NCI-H82 (cell line): Measurements from ENCODE around the gene RAB3A.

Experiments
- DNase-seq: peaks from one replicate; lab custom pipeline; 2025; lab: John Stamatoyannopoulos, UW

RAB3A gene

GRCh38 chr19:18203863-18204393 lies at the start of gene RAB3A:
Gene RAB3A (minus strand): TSS chr19:18204042. CDS start chr19:18202740, 1,302 bp downstream.
- DNase-seq: peak; percentile 100

GRCh38 chr19:18253130-18253529 lies 49.3 kb upstream of the RAB3A start:
- DNase-seq: no peak

- no peak for DNase-seq
These were observed 48.5 kb upstream of the RAB3A start for GRCh38 chr19:18252370-18252717.

GRCh38 chr19:18251587-18252369 lies 47.9 kb upstream of the RAB3A start:
- DNase-seq: peak; percentile 92

GRCh38 chr19:18249834-18250233 lies 46.0 kb upstream of the RAB3A start:
- DNase-seq: no peak

GRCh38 chr19:18245297-18245696 lies 41.5 kb upstream of the RAB3A start:
- no peak for DNase-seq

- DNase-seq: no peak
These were observed 35.5 kb upstream of the RAB3A start for GRCh38 chr19:18239303-18239702.

GRCh38 chr19:18234194-18234593 lies 30.4 kb upstream of the RAB3A start:
- DNase-seq: peak; percentile 88

GRCh38 chr19:18233224-18233825 lies 29.5 kb upstream of the RAB3A start:
- peak; percentile 81 for DNase-seq

- peak; percentile 93 for DNase-seq
These were observed 28.8 kb upstream of the RAB3A start for GRCh38 chr19:18232540-18233223.

- DNase-seq: peak; percentile 87
These were observed 27.9 kb upstream of the RAB3A start for GRCh38 chr19:18231775-18232174.

GRCh38 chr19:18230941-18231734 lies 27.3 kb upstream of the RAB3A start:
- no peak for DNase-seq

- DNase-seq: no peak
These were observed 26.1 kb upstream of the RAB3A start for GRCh38 chr19:18229915-18230314.

- no peak for DNase-seq
These were observed 25.6 kb upstream of the RAB3A start for GRCh38 chr19:18229474-18229873.

GRCh38 chr19:18227781-18228271 lies 24.0 kb upstream of the RAB3A start:
- no peak for DNase-seq

GRCh38 chr19:18226956-18227780 lies 23.3 kb upstream of the RAB3A start:
- no peak for DNase-seq

- peak; percentile 69 for DNase-seq
These were observed 22.0 kb upstream of the RAB3A start, which contains the start of gene PDE4C for GRCh38 chr19:18225702-18226468. Gene PDE4C (minus strand): TSS chr19:18226438. CDS start chr19:18226415, 23 bp downstream.

GRCh38 chr19:18225355-18225701 lies 21.5 kb upstream of the RAB3A start:
- DNase-seq: no peak

- DNase-seq: peak; percentile 100
These were observed 20.9 kb upstream of the RAB3A start for GRCh38 chr19:18224525-18225354.
